K562 (cell line): ENCODE data around the gene NMBR. TPM values are rescaled to one million over a fixed set of nuclear protein-coding genes. Genes with fewer than 3 reads are reported as not detected.

Experiments used
- ATAC-seq: fragments of 200-7000 bp; cut with Tn5 transposase; 3 replicates; pipeline ENCODE4 v1.9.1; 2020; ENCODE audit warnings: moderate library complexity
- Bru-seq: library from RNA; stranded (reverse); fragments of 400-500 nt; gene quantifications from one replicate; lab custom pipeline; 2021; lab: Mats Ljungman, UMichigan
- BruChase-seq, 2 experiments: library from RNA; stranded (reverse); fragments of 400-500 nt; gene quantifications; one replicate each; lab custom pipeline; 2021; lab: Mats Ljungman, UMichigan
- BruUV-seq: library from RNA; stranded (reverse); fragments of 400-500 nt; replicated peaks from 2 replicates; lab custom pipeline; 2021; lab: Mats Ljungman, UMichigan
- CTCF ChIA-PET: fragments of 300-600 bp; formaldehyde crosslinking; extraction: SDS; loops from one replicate; lab custom pipeline; 2021; ENCODE audit warnings: low intra/inter-chr PET ratio; lab: Yijun Ruan, JAX
- POLR2A ChIA-PET: fragments of 300-600, 350-650 bp; sonication (Branson Sonifier 250); formaldehyde crosslinking; extraction: SDS; loops from one replicate; lab custom pipeline; 2021; ENCODE audit warnings: antibody characterized with exemption, inconsistent platforms; lab: Yijun Ruan, JAX
- DNase-seq, 4 experiments: peaks; one replicate each; pipeline versions ENCODE4 v3.0.0 to v3.0.0-alpha.2; 2011 to 2018; ENCODE audit warnings: low spot score in 3 of 4, mixed read lengths in 3 of 4; ENCODE audit errors: extremely low read depth in 1 of 4
- FAIRE-seq: peaks from 2 replicates; lab custom pipeline; 2011; peaks lifted over from hg19 to GRCh38; lab: Jason Lieb, UNC
- H2AFZ ChIP-seq: 2 replicates; pipeline ENCODE4 v1.6.0; 2011; ENCODE audit warnings: low read depth, low read length, control low read depth, inconsistent platforms
- H3K27ac ChIP-seq: fragments of 200-600 bp; 3 replicates; pipeline ENCODE4 v1.8.0; 2011; ENCODE audit warnings: low read depth, mild to moderate bottlenecking, control low read depth, inconsistent platforms, low read length, moderate library complexity, mixed read lengths; ENCODE audit errors: extremely low read depth
- H3K27me3 ChIP-seq, 2 experiments: fragments of 300-600 bp in 1 of 2; 2 replicates in 1 of 2; 3 replicates in 1 of 2; pipeline versions ENCODE4 v1.6.0 to v1.8.0; 2011; ENCODE audit warnings: inconsistent platforms in 2 of 2, low read length in 2 of 2, mild to moderate bottlenecking in 1 of 2, mixed read lengths in 1 of 2, moderate library complexity in 1 of 2; ENCODE audit not compliant: control insufficient read depth in 2 of 2, insufficient read depth in 2 of 2
- H3K36me3 ChIP-seq: fragments of 300-600 bp; 3 replicates; pipeline ENCODE4 v1.8.0; 2011; ENCODE audit warnings: mild to moderate bottlenecking, low read length, inconsistent platforms; ENCODE audit not compliant: control insufficient read depth, insufficient read depth
- H3K4me1 ChIP-seq, 2 experiments: fragments of 200-600 bp in 1 of 2; replicated peaks in 1 of 2; 2 replicates in 1 of 2; 3 replicates in 1 of 2; pipeline versions ENCODE4 v1.5.1 to v1.8.0; 2011; ENCODE audit warnings: inconsistent platforms in 2 of 2, low read length in 2 of 2, mild to moderate bottlenecking in 1 of 2, mixed read lengths in 1 of 2, moderate library complexity in 1 of 2; ENCODE audit not compliant: control insufficient read depth in 2 of 2, insufficient read depth in 2 of 2
- H3K4me2 ChIP-seq: 2 replicates; pipeline ENCODE4 v1.6.1; 2011; ENCODE audit warnings: low read length, control low read depth, inconsistent platforms, mixed read lengths; ENCODE audit not compliant: insufficient read depth
- H3K4me3 ChIP-seq: fragments of 200-600 bp; sonication (generic), shearing (Covaris generic); 2 replicates; pipeline ENCODE4 v1.5.1; 2016; ENCODE audit warnings: control low read depth, inconsistent platforms
- H3K79me2 ChIP-seq: fragments of 200-600 bp; 3 replicates; pipeline ENCODE4 v1.8.0; 2011; ENCODE audit warnings: low read length, inconsistent platforms; ENCODE audit not compliant: control insufficient read depth, insufficient read depth
- H3K9ac ChIP-seq, 2 experiments: 2 replicates each; pipeline versions ENCODE4 v1.6.0 to v1.6.1; 2011; ENCODE audit warnings: low read depth in 2 of 2, low read length in 2 of 2, control low read depth in 1 of 2, inconsistent platforms in 1 of 2, mild to moderate bottlenecking in 1 of 2, mixed read lengths in 1 of 2; ENCODE audit not compliant: insufficient read depth in 1 of 2
- H3K9me1 ChIP-seq: one replicate; pipeline ENCODE4 v1.6.0; 2011; ENCODE audit warnings: inconsistent platforms, mild to moderate bottlenecking, low read length, moderate library complexity; ENCODE audit not compliant: control insufficient read depth, insufficient read depth
- H3K9me3 ChIP-seq: replicated peaks from 2 replicates; pipeline ENCODE4 v1.5.1; 2011; ENCODE audit warnings: low read depth, low read length, inconsistent platforms; ENCODE audit not compliant: control insufficient read depth, insufficient read depth
- H4K20me1 ChIP-seq: replicated peaks from 2 replicates; pipeline ENCODE4 v1.6.1; 2011; ENCODE audit warnings: low read length, inconsistent platforms, mixed read lengths; ENCODE audit not compliant: control insufficient read depth, insufficient read depth
- ARID1B ChIP-seq: fragments of 450-650 bp; IDR thresholded peaks from 2 replicates; pipeline ENCODE4 v1.6.1; 2016; ENCODE audit warnings: antibody characterized with exemption, mild to moderate bottlenecking, inconsistent platforms
- MEIS2 ChIP-seq: fragments of 450-650 bp; IDR thresholded peaks from 2 replicates; pipeline ENCODE4 v1.6.1; 2014; ENCODE audit warnings: mild to moderate bottlenecking; ENCODE audit not compliant: partially characterized antibody
- NELFE ChIP-seq: IDR thresholded peaks from 2 replicates; pipeline ENCODE4 v1.6.1; 2011; ENCODE audit warnings: mild to moderate bottlenecking; ENCODE audit not compliant: insufficient read depth, insufficient read length
- NFYB ChIP-seq: IDR thresholded peaks from 2 replicates; pipeline ENCODE4 v1.6.1; 2011; ENCODE audit warnings: mild to moderate bottlenecking, moderate library complexity; ENCODE audit not compliant: insufficient read length; ENCODE audit errors: extremely low read depth
- PBX2 ChIP-seq, 2 experiments: IDR thresholded peaks in 1 of 2; conservative IDR thresholded peaks in 1 of 2; 2 replicates each; pipeline ENCODE4 v1.6.1; 2016; ENCODE audit warnings: low read depth in 2 of 2, mild to moderate bottlenecking in 1 of 2, missing compliant biosample characterization in 1 of 2, missing genetic modification characterization in 1 of 2, moderate library complexity in 1 of 2
- RBM17 ChIP-seq: fragments of 200-400 bp; formaldehyde crosslinking; IDR thresholded peaks from 2 replicates; pipeline ENCODE4 v1.6.1; 2017; ENCODE audit warnings: low read depth, mild to moderate bottlenecking, low read length, borderline replicate concordance
- SRSF1 ChIP-seq: fragments of 200-400 bp; formaldehyde crosslinking; IDR thresholded peaks from 2 replicates; pipeline ENCODE4 v1.6.1; 2017; ENCODE audit warnings: mild to moderate bottlenecking, low read depth, low read length, moderate library complexity
- TSC22D4 ChIP-seq: fragments of 450-650 bp; IDR thresholded peaks from 2 replicates; pipeline ENCODE4 v1.6.1; 2016; ENCODE audit warnings: missing genetic modification characterization, missing biosample characterization, control low read depth
- XRCC5 ChIP-seq: fragments of 200-400 bp; formaldehyde crosslinking; IDR thresholded peaks from 2 replicates; pipeline ENCODE4 v1.6.1; 2017; ENCODE audit warnings: low read depth, mild to moderate bottlenecking, low read length
- ZNF23 ChIP-seq: fragments of 250-450 bp; sonication (Bioruptor Pico); IDR thresholded peaks from 2 replicates; pipeline ENCODE4 v1.4.0; 2020; ENCODE audit warnings: mild to moderate bottlenecking
- ZNF274 ChIP-seq: IDR thresholded peaks from 2 replicates; pipeline ENCODE4 v1.6.1; 2011; ENCODE audit warnings: low read depth, mild to moderate bottlenecking, low read length, moderate library complexity, borderline replicate concordance
- ZNF408 ChIP-seq: fragments of 250-450 bp; sonication (Bioruptor Pico); IDR thresholded peaks from 2 replicates; pipeline ENCODE4 v1.4.0; 2020; ENCODE audit warnings: low read depth, mild to moderate bottlenecking, moderate library complexity
- ZNF41 ChIP-seq: fragments of 250-450 bp; sonication (Bioruptor Pico); conservative IDR thresholded peaks from 2 replicates; pipeline ENCODE4 v1.4.0; 2020; ENCODE audit warnings: mild to moderate bottlenecking
- ZNF561 ChIP-seq: fragments of 450-650 bp; formaldehyde crosslinking; conservative IDR thresholded peaks from 2 replicates; pipeline ENCODE4 v1.4.0; 2020; ENCODE audit warnings: mild to moderate bottlenecking, moderate library complexity
- ZNF583 ChIP-seq: fragments of 250-450 bp; sonication (Bioruptor Pico); IDR thresholded peaks from 2 replicates; pipeline ENCODE4 v1.4.0; 2020
- WGBS: fragments of 100-300 bp; shearing (Covaris generic); methylation state at CpG from one replicate; pipeline ENCODE4 v1.1.6; 2016; ENCODE audit warnings: low coverage, mixed read lengths; ENCODE audit not compliant: insufficient coverage; ENCODE audit errors: missing lambda C conversion rate; 5-methylcytosine and 5-hydroxymethylcytosine counted together
- in situ Hi-C: fragments of 300-500 bp; cut with MboI; formaldehyde crosslinking; loops from 4 replicates; pipeline ENCODE4 v1.15.0; 2018; ENCODE audit warnings: inconsistent platforms, mixed read lengths
- intact Hi-C: fragments of 100-400 bp; cut with micrococcal nuclease; formaldehyde crosslinking; loops from 2 replicates; pipeline ENCODE4 v1.14.2; 2022
- long read RNA-seq, 3 experiments: library from polyadenylated mRNA in 2 of 3; library from RNA in 1 of 3; unstranded in 2 of 3; stranded (forward) in 1 of 3; transcript quantifications; one replicate each; pipeline ENCODE4 v2.0.0, GENCODE V29; 2019 to 2022
- polyA minus RNA-seq, 3 experiments: library from RNA; depleted of rRNA, polyadenylated mRNA; stranded (reverse); fragments of >200 nt; gene quantifications; 2 replicates each; pipeline ENCODE4 v1.2.3, GENCODE V29; 2011
- polyA plus RNA-seq, 8 experiments: library from polyadenylated mRNA; depleted of rRNA in 4 of 8; stranded (reverse) in 5 of 8; unstranded in 3 of 8; fragments of >200 nt; fragmentation: Nextera tagmentation in 2 of 8; fragmentation: Illumina TruSeq in 1 of 8; extraction: Ambion mirVana in 2 of 8; extraction: Trizol in 1 of 8; gene quantifications; 2 replicates each; pipeline versions ENCODE4 v1.2.1 to v1.2.3, GENCODE V29; 2011 to 2014; ENCODE audit warnings: inconsistent platforms in 1 of 8, missing spikeins in 1 of 8
- total RNA-seq, 7 experiments: library from RNA; depleted of rRNA in 6 of 7; stranded (reverse); fragments of >200 nt in 6 of 7; fragmentation: Illumina TruSeq in 2 of 7; extraction: Trizol in 2 of 7; gene quantifications; 2 replicates each; pipeline versions ENCODE4 v1.2.1 to v1.2.3, GENCODE V29; 2011 to 2021; ENCODE audit warnings: low replicate concordance in 1 of 7

The NMBR gene
- total RNA-seq (2011; cell fraction: chromatin; rRNA removed; ENCODE audit: low replicate concordance) = not detected in 2 replicates
- not detected in 2 replicates for total RNA-seq (2011; cell fraction: nucleolus; rRNA removed)
- not detected in 2 replicates for total RNA-seq (2011; cell fraction: nucleoplasm; rRNA removed)
- total RNA-seq (2014; rRNA removed) = not detected in 2 replicates
- total RNA-seq (2014; rRNA removed; fragmentation: Illumina TruSeq; extraction: Trizol) = not detected in 2 replicates
- total RNA-seq (2015; rRNA removed; fragmentation: Illumina TruSeq; extraction: Trizol) = not detected in 2 replicates
- not detected in 2 replicates for total RNA-seq (2021)
- not detected in 2 replicates for polyA plus RNA-seq (2011; rRNA removed)
- not detected in 2 replicates for polyA plus RNA-seq (2011; cell fraction: cytosol; rRNA removed)
- polyA plus RNA-seq (2011; cell fraction: nucleus; rRNA removed) = not detected in 2 replicates
- polyA plus RNA-seq (2012) = not detected in 2 replicates
- not detected in 2 replicates for polyA plus RNA-seq (2014; fragmentation: Illumina TruSeq; extraction: Trizol)
- polyA plus RNA-seq (2014; fragmentation: Nextera tagmentation; extraction: Ambion mirVana) = not detected
- polyA plus RNA-seq (2014; rRNA removed) = not detected in 2 replicates
- polyA minus RNA-seq (2011; rRNA and poly(A)+ RNA removed) = not detected in 2 replicates
- not detected in 2 replicates for polyA minus RNA-seq (2011; cell fraction: cytosol; rRNA and poly(A)+ RNA removed)
- polyA minus RNA-seq (2011; cell fraction: nucleus; rRNA and poly(A)+ RNA removed) = not detected in 2 replicates
- Bru-seq, nascent RNA = not detected
- BruChase-seq, experiment 1, labeled RNA remaining after a 2-hour chase = percentile 21 among the genes with signal in this experiment
- percentile 23 among the genes with signal in this experiment for BruChase-seq, experiment 2, labeled RNA remaining after a 6-hour chase
- long read RNA-seq, experiment 1 = 0 reads
- long read RNA-seq, experiment 2 = 0 reads
- long read RNA-seq, experiment 3 = 0 reads

DNA sequence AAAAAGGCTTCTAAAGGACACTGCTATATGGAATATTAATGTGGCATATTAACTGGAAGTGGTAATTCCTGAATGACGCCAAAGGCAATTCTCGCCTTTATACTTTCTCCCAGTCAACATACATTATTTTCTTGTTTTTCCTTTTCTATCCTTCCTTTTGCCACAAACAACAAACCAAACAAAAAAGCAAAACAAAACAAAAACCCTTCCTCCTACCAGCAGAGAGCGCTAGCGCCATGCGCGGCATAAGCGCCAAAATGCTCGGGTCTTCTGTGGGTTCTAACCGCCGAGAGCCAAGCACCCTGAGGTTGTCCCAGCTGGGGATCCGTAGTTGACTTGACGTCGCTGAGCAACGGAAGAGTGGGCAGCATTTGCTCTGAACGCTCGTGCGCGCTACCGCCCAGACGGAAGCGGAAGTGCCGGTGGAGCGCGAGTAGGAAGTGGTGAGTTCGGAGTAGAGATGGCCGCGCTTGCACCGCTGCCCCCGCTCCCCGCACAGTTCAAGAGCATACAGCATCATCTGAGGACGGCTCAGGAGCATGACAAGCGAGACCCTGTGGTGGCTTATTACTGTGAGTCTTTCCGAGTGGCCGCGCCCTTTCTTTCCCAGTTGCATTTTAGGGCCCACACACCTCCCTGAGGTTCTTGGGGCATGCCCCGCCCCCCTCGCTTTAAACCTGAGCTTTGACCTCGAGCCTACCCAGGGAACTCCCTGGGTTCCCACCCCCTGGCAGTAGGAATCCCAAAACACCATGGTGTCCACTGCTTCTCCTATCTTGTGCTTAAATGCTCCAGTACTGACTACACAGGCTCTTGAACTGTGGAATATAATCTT lies at the start of gene NMBR, which contains the start of gene VTA1:
NMBR (minus strand) TSS at position 295 of the 835 bp plus-strand sequence. CDS start 58,464 bp downstream, outside the sequence.
VTA1 (plus strand) TSS at position 436 of the 835 bp plus-strand sequence; CDS start at position 461, 25 bp downstream.
- H3K27me3 ChIP-seq = no peaks in the 10 kb centered on the region
- WGBS = under 1% methylated on average over 38 of the region's 38 CpGs
- H3K9me1 ChIP-seq = no peaks in the 10 kb centered on the region
- FAIRE-seq = peak; percentile 100
- peak within 1 kb of the TSS; percentile 71 for H3K27ac ChIP-seq
- peak within 1 kb of the TSS; percentile 98 for H2AFZ ChIP-seq
- peaks cover 46% of the 10 kb centered on the region for H3K79me2 ChIP-seq
- TSS peak; percentile 50 for BruUV-seq
- H3K36me3 ChIP-seq = peaks cover 7% of the 10 kb centered on the region; the same call in 1 of the 3 replicates
- DNase-seq = peak; percentile 92 to 100 (median 94)
- no peaks in the 10 kb centered on the region; a peak in 1 of 5 replicates for H3K4me1 ChIP-seq
- no peaks in the 10 kb centered on the region for H4K20me1 ChIP-seq
- ChIA-PET CTCF (interaction anchor here (0.7 to 2.0 kb wide), 5 partner anchors 33 to 391 kb away, joined by 3 to 6 read pairs (median 3); no protein-coding TSS in a partner anchor), POLR2A (interaction anchor here (0.6 to 2.3 kb wide), 7 partner anchors 9 to 1627 kb away, joined by 3 to 8 read pairs (median 3); no protein-coding TSS in a partner anchor)
- H3K4me3 ChIP-seq = peak within 1 kb of the TSS; percentile 78
- peak within 1 kb of the TSS; percentile 73 to 88 for H3K9ac ChIP-seq
- H3K9me3 ChIP-seq = no peaks in the 10 kb centered on the region
- in situ Hi-C loops (no loop called here), intact Hi-C loops (loop anchor here (1.0 to 5.0 kb wide), 3 partner anchors 60 to 391 kb away; no protein-coding TSS in a partner anchor)
- peak; percentile 100 for ATAC-seq
- peak within 1 kb of the TSS; percentile 96 for H3K4me2 ChIP-seq
- TF ChIP-seq NFYB (no peak), MEIS2 (no peak), ARID1B (peak; percentile 48; the same call in 1 of the 2 replicates), ZNF23 (CRISPR knock-in tag) (no peak), ZNF583 (CRISPR knock-in tag) (no peak), PBX2 (CRISPR knock-in tag; IDR thresholded peaks at IDR 0.05; ENCODE audit: low read depth) (no peak), PBX2 (tag; conservative IDR thresholded peaks at IDR 0.05; ENCODE audit: low read depth) (no peak), ZNF408 (CRISPR knock-in tag) (no peak), ZNF274 (no peak), XRCC5 (peak; percentile 96), ZNF561 (CRISPR knock-in tag) (no peak), SRSF1 (no peak), NELFE (no peak), TSC22D4 (no peak), ZNF41 (CRISPR knock-in tag) (no peak), RBM17 (no peak)
